K562 (cell line): ENCODE results near the gene BLTP3B. TPM values are rescaled to one million over a fixed set of nuclear protein-coding genes. Genes with fewer than 3 reads are reported as not detected.
A peak's percentile ranks its signal among the peaks of the same experiment; 100 is the strongest.

Experiments
- CXXC5 ChIP-seq: fragments of 250-450 bp; sonication (Bioruptor Pico); IDR thresholded peaks from 2 replicates; pipeline ENCODE4 v1.8.0; 2022; ENCODE audit warnings: inconsistent platforms, mild to moderate bottlenecking, moderate library complexity
- EP400 ChIP-seq: fragments of 450-650 bp; IDR thresholded peaks from 2 replicates; pipeline ENCODE4 v1.6.1; 2017; ENCODE audit warnings: antibody characterized with exemption, mild to moderate bottlenecking, moderate library complexity
- FOSL1 ChIP-seq: fragments of 200-800 bp; sonication (Bioruptor generic); conservative IDR thresholded peaks from 2 replicates; pipeline ENCODE4 v1.6.1; 2016; ENCODE audit warnings: missing genetic modification characterization, missing compliant biosample characterization
- GABPA ChIP-seq: fragments of 200-800 bp; sonication (Bioruptor generic); conservative IDR thresholded peaks from 2 replicates; pipeline ENCODE4 v1.6.1; 2016; ENCODE audit warnings: low read depth, missing genetic modification characterization, missing compliant biosample characterization
- GTF2E2 ChIP-seq: fragments of 200-800 bp; sonication (Bioruptor generic); IDR thresholded peaks from 2 replicates; pipeline ENCODE4 v1.6.1; 2016; ENCODE audit warnings: missing genetic modification characterization, missing compliant biosample characterization
- IFI16 ChIP-seq: fragments of 250-450 bp; sonication (Bioruptor Pico); IDR thresholded peaks from 2 replicates; pipeline ENCODE4 v2.1.2; 2022; ENCODE audit warnings: mild to moderate bottlenecking, inconsistent platforms
- JUND ChIP-seq, 2 experiments: IDR thresholded peaks; 2 replicates in 1 of 2; 3 replicates in 1 of 2; pipeline ENCODE4 v1.6.1; 2011; ENCODE audit warnings: borderline replicate concordance in 2 of 2, low read depth in 2 of 2, low read length in 2 of 2, improper control_type of control experiment in 1 of 2, missing biosample characterization in 1 of 2, missing genetic modification characterization in 1 of 2, missing genetic modification reagents in 1 of 2
- MBD2 ChIP-seq: sonication (generic); IDR thresholded peaks from 2 replicates; pipeline ENCODE4 v1.6.1; 2016; ENCODE audit warnings: low read depth, borderline replicate concordance
- NBN ChIP-seq: fragments of 450-650 bp; IDR thresholded peaks from 2 replicates; pipeline ENCODE4 v1.6.1; 2016; ENCODE audit warnings: low read depth, mild to moderate bottlenecking
- PML ChIP-seq: IDR thresholded peaks from 2 replicates; pipeline ENCODE4 v1.6.1; 2012; ENCODE audit warnings: low read length, inconsistent platforms
- POLR2A ChIP-seq: fragments of 450-650 bp; conservative IDR thresholded peaks from 2 replicates; pipeline ENCODE4 v1.6.1; 2016
- POLR2AphosphoS2 ChIP-seq: IDR thresholded peaks from 2 replicates; pipeline ENCODE4 v1.6.1; 2012; ENCODE audit warnings: low read length, improper control_type of control experiment
- POLR2B ChIP-seq: fragments of 450-650 bp; IDR thresholded peaks from 2 replicates; pipeline ENCODE4 v1.6.1; 2018; ENCODE audit warnings: low read depth; ENCODE audit not compliant: partially characterized antibody
- SIN3A ChIP-seq, 2 experiments: fragments of 150-350 bp in 1 of 2; IDR thresholded peaks; 2 replicates each; pipeline ENCODE4 v1.6.1; 2011 to 2016; ENCODE audit warnings: borderline replicate concordance in 2 of 2, low read depth in 2 of 2, low read length in 2 of 2, mild to moderate bottlenecking in 2 of 2, moderate library complexity in 2 of 2; ENCODE audit not compliant: control insufficient read depth in 1 of 2
- SMARCB1 ChIP-seq: IDR thresholded peaks from 2 replicates; pipeline ENCODE4 v1.6.1; 2011; ENCODE audit warnings: improper control_type of control experiment, low read depth; ENCODE audit not compliant: insufficient read length
- SRSF3 ChIP-seq: fragments of 200-400 bp; formaldehyde crosslinking; IDR thresholded peaks from 2 replicates; pipeline ENCODE4 v1.6.1; 2016; ENCODE audit warnings: mild to moderate bottlenecking, low read length, moderate library complexity; ENCODE audit not compliant: insufficient read depth
- TAF9B ChIP-seq: fragments of 450-650 bp; IDR thresholded peaks from 2 replicates; pipeline ENCODE4 v1.6.1; 2018; ENCODE audit warnings: mild to moderate bottlenecking; ENCODE audit not compliant: partially characterized antibody
- TGIF2 ChIP-seq: sonication (generic); formaldehyde crosslinking; IDR thresholded peaks from 2 replicates; pipeline ENCODE4 v1.8.1; 2022; ENCODE audit warnings: mild to moderate bottlenecking, missing genetic modification reagents, moderate library complexity
- ZBTB1 ChIP-seq: sonication (generic); formaldehyde crosslinking; IDR thresholded peaks from 2 replicates; pipeline ENCODE4 v1.8.1; 2023; ENCODE audit warnings: missing genetic modification reagents, low read depth, mild to moderate bottlenecking, borderline replicate concordance
- ZNF146 ChIP-seq: IDR thresholded peaks from one replicate; pipeline ENCODE4 v1.6.1; 2018; ENCODE audit warnings: missing compliant biosample characterization; ENCODE audit not compliant: unreplicated experiment
- ZNF551 ChIP-seq: fragments of 250-450 bp; sonication (Bioruptor Pico); IDR thresholded peaks from 2 replicates; pipeline ENCODE4 v1.5.0; 2021; ENCODE audit warnings: mild to moderate bottlenecking, moderate library complexity
- polyA plus RNA-seq, 8 experiments: library from polyadenylated mRNA; depleted of rRNA in 4 of 8; stranded (reverse) in 5 of 8; unstranded in 3 of 8; fragments of >200 nt; fragmentation: Nextera tagmentation in 2 of 8; fragmentation: Illumina TruSeq in 1 of 8; extraction: Ambion mirVana in 2 of 8; extraction: Trizol in 1 of 8; gene quantifications; 2 replicates each; pipeline versions ENCODE4 v1.2.1 to v1.2.3, GENCODE V29; 2011 to 2014; ENCODE audit warnings: inconsistent platforms in 1 of 8, missing spikeins in 1 of 8
- total RNA-seq, 7 experiments: library from RNA; depleted of rRNA in 6 of 7; stranded (reverse); fragments of >200 nt in 6 of 7; fragmentation: Illumina TruSeq in 2 of 7; extraction: Trizol in 2 of 7; gene quantifications; 2 replicates each; pipeline versions ENCODE4 v1.2.1 to v1.2.3, GENCODE V29; 2011 to 2021; ENCODE audit warnings: low replicate concordance in 1 of 7
- TF ChIP-seq, protein P1 (sequence below): fragments of 450-650 bp; IDR thresholded peaks from 2 replicates; pipeline ENCODE4 v1.6.1; 2016; ENCODE audit warnings: missing biosample characterization, missing genetic modification characterization
- TF ChIP-seq, protein P2 (sequence below): sonication (generic); formaldehyde crosslinking; IDR thresholded peaks from 2 replicates; pipeline ENCODE4 v1.8.1; 2023; ENCODE audit warnings: mild to moderate bottlenecking, missing genetic modification reagents
- TF ChIP-seq, protein P3 (sequence below): fragments of 250-450 bp; sonication (Bioruptor Pico); IDR thresholded peaks from 2 replicates; pipeline ENCODE4 v1.6.1; 2021; ENCODE audit warnings: mild to moderate bottlenecking

Gene BLTP3B
- total and polyA plus RNA-seq, 9 of the 15 experiments (the other 6 are each of a cell fraction or from before 2014, with no cell fraction given), result 3.9 to 27.4 (median 19.7) TPM

DNA sequence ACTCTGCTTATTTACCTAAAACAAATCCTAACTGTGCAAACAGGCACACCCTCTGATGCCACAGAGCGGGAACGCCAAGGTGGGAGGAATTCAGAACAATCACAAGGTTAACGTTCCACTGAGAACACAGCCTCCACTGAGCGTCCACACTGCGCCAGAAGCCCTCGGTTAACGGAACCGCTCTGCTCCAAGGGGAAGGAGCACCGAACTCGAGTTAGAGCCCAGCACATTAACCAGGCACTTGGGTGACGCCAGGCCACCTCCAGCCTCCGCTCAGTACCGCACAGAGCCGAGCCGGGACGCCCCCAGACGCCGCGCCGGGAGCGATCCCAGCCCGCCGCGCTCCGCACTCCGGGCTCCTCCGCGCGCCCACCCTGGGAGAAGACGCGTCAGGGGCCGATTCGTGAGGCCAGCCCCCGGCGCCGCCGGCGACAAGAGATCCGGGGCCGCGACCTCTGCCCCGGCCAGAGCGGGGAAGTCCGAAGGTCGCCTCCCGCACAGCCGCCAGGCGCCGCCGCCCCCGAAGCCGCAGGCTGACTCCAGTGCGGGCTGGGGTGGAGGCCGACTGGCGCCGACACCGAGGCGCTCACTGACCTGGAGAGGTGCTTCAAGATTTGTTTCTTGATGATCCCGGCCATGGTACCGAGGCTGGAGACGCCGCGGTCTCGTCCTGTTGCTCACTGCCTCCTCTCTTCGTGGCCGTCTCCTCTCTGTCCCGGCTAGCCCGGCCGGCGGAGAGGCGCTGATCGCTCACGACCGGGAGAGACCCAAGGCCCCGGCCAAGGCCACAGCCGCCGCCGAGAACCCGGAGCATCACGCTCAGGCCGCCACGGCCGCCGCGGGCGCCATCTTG lies 450 bp downstream of the BLTP3B start (continued):
- TF ChIP-seq EP400 (0 out of 2 replicates have a peak, but pooled peaks have one; percentile 32), NBN (no peak), POLR2B (peak; percentile 68), ZNF146 (CRISPR knock-in tag) (no peak), ZNF551 (CRISPR knock-in tag) (no peak), IFI16 (no peak), JUND (IDR thresholded peaks at IDR 0.05; ENCODE audit: borderline replicate concordance, low read depth, low read length) (peak; percentile 6; the same call in 1 of the 2 replicates), JUND (tag; IDR thresholded peaks at IDR 0.05; ENCODE audit: borderline replicate concordance, low read depth, low read length) (0 out of 3 replicates have a peak, but pooled peaks have one; percentile 6), ZBTB1 (peak; percentile 86), GABPA (tag) (peak; percentile 18; the same call in 1 of the 2 replicates), TAF9B (peak; percentile 56), SIN3A (IDR thresholded peaks at IDR 0.05; ENCODE audit: borderline replicate concordance in 2 of 2, control insufficient read depth in 1 of 2, low read depth in 2 of 2, low read length in 2 of 2) (peak in 1 of 2 experiments; percentile 44; a peak in 1 of 4 replicates), MBD2 (peak; percentile 35; the same call in 1 of the 2 replicates), POLR2AphosphoS2 (no peak), SMARCB1 (peak; percentile 44), SRSF3 (0 out of 2 replicates have a peak, but pooled peaks have one; percentile 30), PML (0 out of 2 replicates have a peak, but pooled peaks have one; percentile 31), FOSL1 (tag) (peak; percentile 62), TGIF2 (CRISPR knock-in tag) (0 out of 2 replicates have a peak, but pooled peaks have one; percentile 73), CXXC5 (CRISPR knock-in tag) (peak; percentile 45; the same call in 1 of the 2 replicates), GTF2E2 (tag) (no peak), POLR2A (peak; percentile 84)
- TF ChIP-seq, protein P1, sequence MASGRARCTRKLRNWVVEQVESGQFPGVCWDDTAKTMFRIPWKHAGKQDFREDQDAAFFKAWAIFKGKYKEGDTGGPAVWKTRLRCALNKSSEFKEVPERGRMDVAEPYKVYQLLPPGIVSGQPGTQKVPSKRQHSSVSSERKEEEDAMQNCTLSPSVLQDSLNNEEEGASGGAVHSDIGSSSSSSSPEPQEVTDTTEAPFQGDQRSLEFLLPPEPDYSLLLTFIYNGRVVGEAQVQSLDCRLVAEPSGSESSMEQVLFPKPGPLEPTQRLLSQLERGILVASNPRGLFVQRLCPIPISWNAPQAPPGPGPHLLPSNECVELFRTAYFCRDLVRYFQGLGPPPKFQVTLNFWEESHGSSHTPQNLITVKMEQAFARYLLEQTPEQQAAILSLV (tag), result no peak
- TF ChIP-seq, protein P2, sequence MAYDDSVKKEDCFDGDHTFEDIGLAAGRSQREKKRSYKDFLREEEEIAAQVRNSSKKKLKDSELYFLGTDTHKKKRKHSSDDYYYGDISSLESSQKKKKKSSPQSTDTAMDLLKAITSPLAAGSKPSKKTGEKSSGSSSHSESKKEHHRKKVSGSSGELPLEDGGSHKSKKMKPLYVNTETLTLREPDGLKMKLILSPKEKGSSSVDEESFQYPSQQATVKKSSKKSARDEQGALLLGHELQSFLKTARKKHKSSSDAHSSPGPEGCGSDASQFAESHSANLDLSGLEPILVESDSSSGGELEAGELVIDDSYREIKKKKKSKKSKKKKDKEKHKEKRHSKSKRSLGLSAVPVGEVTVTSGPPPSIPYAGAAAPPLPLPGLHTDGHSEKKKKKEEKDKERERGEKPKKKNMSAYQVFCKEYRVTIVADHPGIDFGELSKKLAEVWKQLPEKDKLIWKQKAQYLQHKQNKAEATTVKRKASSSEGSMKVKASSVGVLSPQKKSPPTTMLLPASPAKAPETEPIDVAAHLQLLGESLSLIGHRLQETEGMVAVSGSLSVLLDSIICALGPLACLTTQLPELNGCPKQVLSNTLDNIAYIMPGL (CRISPR knock-in tag), result peak; percentile 77
- TF ChIP-seq, protein P3, sequence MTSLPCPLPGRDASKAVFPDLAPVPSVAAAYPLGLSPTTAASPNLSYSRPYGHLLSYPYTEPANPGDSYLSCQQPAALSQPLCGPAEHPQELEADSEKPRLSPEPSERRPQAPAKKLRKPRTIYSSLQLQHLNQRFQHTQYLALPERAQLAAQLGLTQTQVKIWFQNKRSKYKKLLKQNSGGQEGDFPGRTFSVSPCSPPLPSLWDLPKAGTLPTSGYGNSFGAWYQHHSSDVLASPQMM (CRISPR knock-in tag), result no peak
